Mesendoderm (in vitro differentiated cells): ENCODE results near the gene GTF2A1L.

Experiments
- DNase-seq: peaks from one replicate; pipeline ENCODE4 v3.0.0; 2013
- H2AK5ac ChIP-seq: 2 replicates; pipeline ENCODE4 v1.6.1; 2013; ENCODE audit warnings: low read length, inconsistent platforms
- H2BK120ac ChIP-seq: 2 replicates; pipeline ENCODE4 v1.6.1; 2013; ENCODE audit warnings: low read depth, mild to moderate bottlenecking, low read length, moderate library complexity, mixed read lengths
- H2BK15ac ChIP-seq: replicated peaks from 2 replicates; pipeline ENCODE4 v1.6.1; 2013; ENCODE audit warnings: low read depth, mild to moderate bottlenecking, moderate library complexity
- H2BK5ac ChIP-seq: 2 replicates; pipeline ENCODE4 v1.6.1; 2013; ENCODE audit warnings: low read length, inconsistent platforms
- H3K18ac ChIP-seq: 2 replicates; pipeline ENCODE4 v1.6.1; 2013; ENCODE audit warnings: mild to moderate bottlenecking, low read length, mixed read lengths
- H3K23ac ChIP-seq: one replicate; pipeline ENCODE4 v1.6.1; 2013; ENCODE audit warnings: low read length
- H3K27ac ChIP-seq: 2 replicates; pipeline ENCODE4 v1.5.1; 2013; ENCODE audit warnings: low read depth, mild to moderate bottlenecking, inconsistent platforms, low read length, moderate library complexity
- H3K27me3 ChIP-seq: 2 replicates; pipeline ENCODE4 v1.6.1; 2013; ENCODE audit warnings: low read length, control low read depth, mild to moderate bottlenecking, inconsistent platforms; ENCODE audit not compliant: insufficient read depth, poor library complexity
- H3K36me3 ChIP-seq: 2 replicates; pipeline ENCODE4 v1.6.1; 2013; ENCODE audit warnings: low read length, inconsistent platforms; ENCODE audit not compliant: control insufficient read depth, insufficient read depth
- H3K4ac ChIP-seq: one replicate; pipeline ENCODE4 v1.6.1; 2013; ENCODE audit warnings: low read depth, mild to moderate bottlenecking, low read length, moderate library complexity
- H3K4me1 ChIP-seq: 2 replicates; pipeline ENCODE4 v1.6.1; 2013; ENCODE audit warnings: low read depth, low read length, inconsistent platforms; ENCODE audit not compliant: control insufficient read depth
- H3K4me2 ChIP-seq: 2 replicates; pipeline ENCODE4 v1.6.1; 2013; ENCODE audit warnings: low read length
- H3K4me3 ChIP-seq: 2 replicates; pipeline ENCODE4 v1.5.1; 2013; ENCODE audit warnings: mild to moderate bottlenecking, low read length
- H3K56ac ChIP-seq: one replicate; pipeline ENCODE4 v1.6.1; 2013; ENCODE audit warnings: low read length
- H3K79me1 ChIP-seq: 2 replicates; pipeline ENCODE4 v1.6.1; 2013; ENCODE audit warnings: low read length, inconsistent platforms
- H3K79me2 ChIP-seq: 2 replicates; pipeline ENCODE4 v1.6.1; 2013; ENCODE audit warnings: mild to moderate bottlenecking, low read length; ENCODE audit not compliant: control insufficient read depth, insufficient read depth
- H3K9ac ChIP-seq: 2 replicates; pipeline ENCODE4 v1.6.1; 2013; ENCODE audit warnings: low read length, inconsistent platforms
- H4K5ac ChIP-seq: one replicate; pipeline ENCODE4 v1.6.1; 2013; ENCODE audit warnings: low read length
- H4K8ac ChIP-seq: one replicate; pipeline ENCODE4 v1.6.1; 2013; ENCODE audit warnings: low read depth, mild to moderate bottlenecking, control low read depth, low read length, moderate library complexity
- WGBS: extraction: QIAGEN DNeasy Blood & Tissue Kit; methylation state at CpG from one replicate; pipeline ENCODE4 v1.1.7; 2013; ENCODE audit warnings: low lambda C conversion rate, missing lambda C conversion rate; ENCODE audit not compliant: insufficient coverage; ENCODE audit errors: extremely low coverage; 5-methylcytosine and 5-hydroxymethylcytosine counted together

Gene GTF2A1L

GRCh38 chr2:48707466-48707865 is 89.8 kb downstream of the GTF2A1L start:
- H3K4me1 ChIP-seq, result no peaks in the 10 kb centered on the region
- no peak overlapping the region for H3K23ac ChIP-seq
- H2BK5ac ChIP-seq, result no peak overlapping the region
- H4K5ac ChIP-seq, result no peak overlapping the region
- WGBS, result no CpG with 5 or more reads among the region's 6 CpGs
- no peak overlapping the region for H2BK15ac ChIP-seq
- no peak overlapping the region for H3K9ac ChIP-seq
- no peak overlapping the region for H3K18ac ChIP-seq
- H3K4me3 ChIP-seq, result no peak overlapping the region
- H3K79me1 ChIP-seq, result no peaks in the 10 kb centered on the region
- H2BK120ac ChIP-seq, result no peak overlapping the region
- H3K27ac ChIP-seq, result no peak overlapping the region
- no peak overlapping the region for H2AK5ac ChIP-seq
- no peak overlapping the region for H3K56ac ChIP-seq
- no peak overlapping the region for H3K4me2 ChIP-seq
- no peak overlapping the region for H3K4ac ChIP-seq
- H3K79me2 ChIP-seq, result no peaks in the 10 kb centered on the region
- no peaks in the 10 kb centered on the region for H3K27me3 ChIP-seq
- DNase-seq, result no peak
- no peak overlapping the region for H4K8ac ChIP-seq
- H3K36me3 ChIP-seq, result no peaks in the 10 kb centered on the region

DNA sequence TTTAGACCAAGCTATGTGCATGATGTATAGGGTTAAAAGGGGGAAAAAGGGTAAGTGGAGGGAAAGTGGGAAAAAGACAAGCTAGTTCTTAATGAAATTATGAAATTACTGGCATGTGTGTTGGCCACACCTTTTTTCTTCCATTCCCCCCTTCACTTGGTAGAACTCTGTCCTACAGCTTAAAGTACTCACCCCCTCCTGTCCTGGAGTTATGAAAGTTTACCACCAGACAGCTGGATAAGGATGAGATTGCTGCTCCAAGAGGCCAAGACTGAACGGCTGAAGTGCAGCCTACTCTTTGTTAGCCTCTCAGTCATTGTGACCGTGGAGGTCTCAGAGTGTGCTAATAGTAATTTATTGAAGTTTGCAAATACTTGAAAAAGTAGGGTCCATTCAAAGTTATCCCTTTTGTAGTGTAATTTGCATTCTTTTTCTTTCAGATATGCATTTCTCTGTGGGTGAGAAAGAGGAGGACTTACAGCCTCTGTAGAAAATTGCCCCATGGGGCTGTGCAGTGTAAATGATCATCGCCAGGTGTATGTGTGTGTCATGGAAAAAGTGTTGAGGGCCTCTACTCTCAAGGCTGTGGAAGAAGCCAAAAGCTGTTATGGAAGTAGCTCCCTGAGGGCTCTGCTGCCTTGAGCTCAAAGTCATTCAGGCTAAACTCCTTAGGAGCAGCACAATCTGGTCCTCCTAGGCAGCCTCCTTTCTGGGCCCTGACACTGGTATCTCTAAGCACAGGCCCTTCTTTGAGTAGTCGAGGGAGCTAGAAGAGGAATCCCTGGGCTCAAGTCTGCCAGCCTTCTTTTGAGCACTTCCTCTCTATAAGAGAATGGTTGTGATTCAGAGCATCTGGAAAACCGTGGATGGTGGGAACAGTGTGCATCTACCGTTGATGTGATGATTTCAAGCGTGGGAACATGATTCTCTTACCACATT is 91.7 kb downstream of the GTF2A1L start:
- WGBS, result no CpG with 5 or more reads among the region's 7 CpGs
- no peak overlapping the region for H2BK5ac ChIP-seq
- H3K4me3 ChIP-seq, result no peak overlapping the region
- no peak overlapping the region for H3K4ac ChIP-seq
- no peak overlapping the region for H3K18ac ChIP-seq
- H3K56ac ChIP-seq, result no peak overlapping the region
- no peak overlapping the region for H2BK15ac ChIP-seq
- DNase-seq, result no peak
- H3K27ac ChIP-seq, result no peak overlapping the region
- H2BK120ac ChIP-seq, result no peak overlapping the region
- no peaks in the 10 kb centered on the region for H3K4me1 ChIP-seq
- no peak overlapping the region for H2AK5ac ChIP-seq
- no peak overlapping the region for H4K8ac ChIP-seq
- H3K79me2 ChIP-seq, result no peaks in the 10 kb centered on the region
- H3K27me3 ChIP-seq, result no peaks in the 10 kb centered on the region
- no peak overlapping the region for H3K9ac ChIP-seq
- H3K23ac ChIP-seq, result no peak overlapping the region
- H3K4me2 ChIP-seq, result no peak overlapping the region
- H4K5ac ChIP-seq, result no peak overlapping the region
- no peaks in the 10 kb centered on the region for H3K79me1 ChIP-seq
- H3K36me3 ChIP-seq, result no peaks in the 10 kb centered on the region

DNA sequence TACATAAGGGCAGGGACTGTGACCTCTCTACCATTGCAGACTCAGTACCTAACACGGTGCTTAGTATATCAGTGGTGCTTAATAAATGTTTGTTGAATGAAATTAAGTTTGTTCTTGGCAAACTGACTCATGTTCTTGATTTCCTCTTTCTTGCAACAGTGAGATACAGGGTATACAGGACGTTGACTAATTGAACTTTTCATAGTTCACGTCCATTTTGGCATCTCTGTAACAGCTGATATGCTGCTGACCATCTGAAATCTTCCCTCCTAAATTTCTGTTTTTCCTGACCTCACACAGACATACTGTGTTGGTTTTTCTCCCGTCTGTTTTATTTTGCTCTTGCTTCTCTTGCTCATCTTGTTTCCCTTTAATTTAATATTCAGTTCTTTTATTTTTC is 93.7 kb downstream of the GTF2A1L start:
- H2BK120ac ChIP-seq, result no peak overlapping the region
- H3K79me2 ChIP-seq, result no peaks in the 10 kb centered on the region
- H3K4me3 ChIP-seq, result no peak overlapping the region
- H3K23ac ChIP-seq, result no peak overlapping the region
- no peak overlapping the region for H3K18ac ChIP-seq
- H3K36me3 ChIP-seq, result no peaks in the 10 kb centered on the region
- H3K27ac ChIP-seq, result no peak overlapping the region
- H3K4me1 ChIP-seq, result no peaks in the 10 kb centered on the region
- H3K27me3 ChIP-seq, result no peaks in the 10 kb centered on the region
- no peak overlapping the region for H2BK15ac ChIP-seq
- no peak overlapping the region for H3K4me2 ChIP-seq
- no peak overlapping the region for H2BK5ac ChIP-seq
- no peak overlapping the region for H3K56ac ChIP-seq
- no CpG with 5 or more reads among the region's 4 CpGs for WGBS
- no peaks in the 10 kb centered on the region for H3K79me1 ChIP-seq
- no peak overlapping the region for H2AK5ac ChIP-seq
- H4K5ac ChIP-seq, result no peak overlapping the region
- H4K8ac ChIP-seq, result no peak overlapping the region
- no peak overlapping the region for H3K4ac ChIP-seq
- DNase-seq, result no peak
- H3K9ac ChIP-seq, result no peak overlapping the region

- Histone ChIP-seq H3K18ac (no peak overlapping the region), H3K4me1 (no peaks in the 10 kb centered on the region), H3K27ac (no peak overlapping the region), H2BK15ac (no peak overlapping the region), H2BK5ac (no peak overlapping the region), H4K5ac (no peak overlapping the region), H2AK5ac (no peak overlapping the region), H3K23ac (no peak overlapping the region), H3K4ac (no peak overlapping the region), H3K79me1 (no peaks in the 10 kb centered on the region), H2BK120ac (no peak overlapping the region), H3K4me2 (no peak overlapping the region), H3K79me2 (no peaks in the 10 kb centered on the region), H3K27me3 (no peaks in the 10 kb centered on the region), H3K56ac (no peak overlapping the region), H4K8ac (no peak overlapping the region), H3K9ac (no peak overlapping the region), H3K36me3 (no peaks in the 10 kb centered on the region), H3K4me3 (no peak overlapping the region)
- no CpG with 5 or more reads among the region's 2 CpGs for WGBS
- no peak for DNase-seq
Measured at GRCh38 chr2:48712151-48712550, 94.5 kb downstream of the GTF2A1L start.

DNA sequence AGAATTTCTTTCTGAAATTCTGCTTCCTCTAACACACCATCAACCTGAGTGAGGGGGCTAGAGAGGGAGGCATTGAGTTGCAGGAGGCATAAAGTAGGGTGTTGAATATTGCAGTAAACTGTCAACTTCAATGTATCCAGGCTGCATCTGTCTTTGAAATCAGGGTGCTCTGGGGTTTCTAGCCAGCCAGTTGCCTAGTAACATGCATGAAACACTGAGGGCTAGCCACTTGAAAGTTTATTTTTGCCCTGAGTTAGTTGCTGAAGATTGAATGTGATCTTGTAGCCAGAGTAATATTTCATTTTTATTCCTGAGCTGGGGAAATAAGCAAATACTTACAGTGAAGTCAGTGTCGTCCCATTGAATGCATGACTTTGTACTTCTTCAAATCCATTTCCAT is 96.0 kb downstream of the GTF2A1L start:
- DNase-seq, result no peak
- Histone ChIP-seq H4K8ac (no peak overlapping the region), H2AK5ac (no peak overlapping the region), H2BK5ac (no peak overlapping the region), H3K4me3 (no peak overlapping the region), H3K56ac (no peak overlapping the region), H3K79me1 (no peaks in the 10 kb centered on the region), H3K27ac (no peak overlapping the region), H3K4ac (no peak overlapping the region), H3K4me1 (no peaks in the 10 kb centered on the region), H3K36me3 (no peaks in the 10 kb centered on the region), H3K9ac (no peak overlapping the region), H3K18ac (no peak overlapping the region), H2BK120ac (no peak overlapping the region), H4K5ac (no peak overlapping the region), H3K79me2 (no peaks in the 10 kb centered on the region), H3K4me2 (no peak overlapping the region), H2BK15ac (no peak overlapping the region), H3K27me3 (no peaks in the 10 kb centered on the region), H3K23ac (no peak overlapping the region)
- WGBS, result no CpG with 5 or more reads among the region's 1 CpG

DNA sequence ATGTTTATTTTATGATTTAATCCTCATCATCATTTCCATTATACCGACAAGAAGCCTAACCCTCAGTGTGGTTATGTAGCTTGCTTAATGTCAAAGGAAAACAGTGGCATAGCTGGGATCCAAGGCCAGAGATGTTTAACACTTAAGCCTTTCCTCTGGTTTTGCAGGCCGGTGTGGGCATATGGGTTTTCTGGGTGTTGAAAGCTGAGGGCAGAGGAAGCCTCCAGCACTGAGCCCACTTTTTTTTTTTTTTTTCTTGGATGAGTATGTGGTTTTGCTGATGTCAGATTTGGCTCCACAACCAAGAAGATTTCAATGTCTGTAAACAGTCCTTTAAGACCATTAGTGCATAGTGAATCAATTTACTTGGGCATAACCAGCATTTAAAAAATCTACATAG is 96.6 kb downstream of the GTF2A1L start:
- Histone ChIP-seq H2BK120ac (no peak overlapping the region), H4K5ac (no peak overlapping the region), H3K23ac (no peak overlapping the region), H3K4me2 (no peak overlapping the region), H2AK5ac (no peak overlapping the region), H4K8ac (no peak overlapping the region), H3K56ac (no peak overlapping the region), H2BK15ac (no peak overlapping the region), H3K4ac (no peak overlapping the region), H3K79me2 (no peaks in the 10 kb centered on the region), H3K4me1 (no peaks in the 10 kb centered on the region), H2BK5ac (no peak overlapping the region), H3K18ac (no peak overlapping the region), H3K9ac (no peak overlapping the region), H3K36me3 (no peaks in the 10 kb centered on the region), H3K4me3 (no peak overlapping the region), H3K79me1 (no peaks in the 10 kb centered on the region), H3K27ac (no peak overlapping the region), H3K27me3 (no peaks in the 10 kb centered on the region)
- DNase-seq, result no peak
- WGBS, result no CpG with 5 or more reads among the region's 2 CpGs
